ENCODE results near the gene TRIM45.
"Not testable (repeated sequence)": the region's sequence is repeated elsewhere in the genome, so short reads cannot be mapped to it uniquely, and the experiment has no call there.

Gene TRIM45, protein sequence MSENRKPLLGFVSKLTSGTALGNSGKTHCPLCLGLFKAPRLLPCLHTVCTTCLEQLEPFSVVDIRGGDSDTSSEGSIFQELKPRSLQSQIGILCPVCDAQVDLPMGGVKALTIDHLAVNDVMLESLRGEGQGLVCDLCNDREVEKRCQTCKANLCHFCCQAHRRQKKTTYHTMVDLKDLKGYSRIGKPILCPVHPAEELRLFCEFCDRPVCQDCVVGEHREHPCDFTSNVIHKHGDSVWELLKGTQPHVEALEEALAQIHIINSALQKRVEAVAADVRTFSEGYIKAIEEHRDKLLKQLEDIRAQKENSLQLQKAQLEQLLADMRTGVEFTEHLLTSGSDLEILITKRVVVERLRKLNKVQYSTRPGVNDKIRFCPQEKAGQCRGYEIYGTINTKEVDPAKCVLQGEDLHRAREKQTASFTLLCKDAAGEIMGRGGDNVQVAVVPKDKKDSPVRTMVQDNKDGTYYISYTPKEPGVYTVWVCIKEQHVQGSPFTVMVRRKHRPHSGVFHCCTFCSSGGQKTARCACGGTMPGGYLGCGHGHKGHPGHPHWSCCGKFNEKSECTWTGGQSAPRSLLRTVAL

DNA sequence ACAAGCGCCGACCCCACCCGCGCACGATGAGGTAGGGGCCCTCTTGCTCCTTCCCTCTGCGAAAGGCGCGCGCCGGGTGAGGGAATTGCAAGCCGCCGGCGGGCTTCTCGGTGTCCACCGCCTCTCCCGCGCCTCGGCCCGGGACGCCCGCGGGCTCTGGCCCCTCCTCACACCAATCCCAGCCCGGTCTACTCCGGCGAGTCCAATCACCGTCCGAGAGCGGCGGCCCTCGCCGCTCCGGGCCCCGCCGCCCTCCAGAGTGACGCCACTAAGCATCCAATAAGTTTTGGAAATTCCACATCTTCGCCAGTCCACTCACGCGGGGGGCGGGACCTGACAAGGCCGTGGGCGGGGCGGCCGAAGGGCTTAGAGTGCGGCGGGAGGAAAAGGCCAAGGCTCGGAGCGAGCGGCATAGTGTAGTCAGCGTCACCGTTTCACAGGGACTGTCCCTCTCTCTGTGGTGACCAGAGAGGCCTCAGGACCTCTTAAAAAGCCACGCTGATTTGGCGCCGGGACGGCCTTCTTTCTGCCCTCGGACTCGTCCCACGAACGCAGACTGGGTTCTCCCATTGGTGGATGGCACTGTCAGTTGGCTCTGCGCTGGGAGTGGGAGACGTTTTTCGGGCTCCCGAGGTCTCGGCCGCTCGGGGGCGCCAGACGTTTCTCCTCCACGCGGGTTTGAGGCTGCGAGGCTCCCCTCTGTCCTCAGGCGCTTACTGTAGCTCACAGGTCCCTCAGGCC, at the start of gene TRIM45:
TRIM45 (minus strand) TSS at position 161 of the 741 bp plus-strand sequence. CDS start 548 bp downstream, outside the sequence.
- peak; percentile 91 to 92 for DNase-seq

DNA sequence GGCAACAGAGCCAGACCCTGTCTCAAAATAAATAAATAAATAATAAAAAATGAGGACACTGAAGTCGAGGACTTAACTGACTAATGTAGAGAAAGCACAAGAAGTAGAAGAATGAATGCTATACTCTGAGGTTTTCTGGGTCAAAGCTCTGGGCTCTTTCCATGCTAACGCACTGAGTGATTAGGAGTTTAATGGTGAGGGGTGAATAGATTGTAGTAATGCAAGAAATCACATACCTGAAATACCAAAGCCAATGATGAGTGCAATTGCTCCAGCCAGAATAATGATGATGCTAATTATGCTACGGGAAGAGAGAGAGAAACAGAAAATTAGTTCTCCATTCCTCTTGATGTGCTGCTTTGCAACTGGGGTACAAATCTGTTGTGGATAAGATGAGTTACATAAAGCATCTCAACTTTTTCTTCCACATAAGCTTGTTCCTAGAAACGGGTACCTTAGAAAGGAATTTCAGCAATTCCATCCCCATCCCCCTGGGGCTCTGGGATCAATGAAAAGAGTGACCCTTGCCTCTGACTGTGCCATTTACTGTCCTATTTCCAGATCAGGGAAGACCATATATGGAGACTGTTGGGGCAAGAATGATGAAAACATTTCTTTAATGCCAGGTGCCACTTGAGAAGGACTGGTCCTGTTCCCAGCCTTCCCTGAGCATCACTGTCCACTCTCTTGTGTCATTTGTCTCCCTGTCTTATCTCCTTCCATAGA, 48.5 kb upstream of the TRIM45 start:
- DNase-seq: no peak

DNA sequence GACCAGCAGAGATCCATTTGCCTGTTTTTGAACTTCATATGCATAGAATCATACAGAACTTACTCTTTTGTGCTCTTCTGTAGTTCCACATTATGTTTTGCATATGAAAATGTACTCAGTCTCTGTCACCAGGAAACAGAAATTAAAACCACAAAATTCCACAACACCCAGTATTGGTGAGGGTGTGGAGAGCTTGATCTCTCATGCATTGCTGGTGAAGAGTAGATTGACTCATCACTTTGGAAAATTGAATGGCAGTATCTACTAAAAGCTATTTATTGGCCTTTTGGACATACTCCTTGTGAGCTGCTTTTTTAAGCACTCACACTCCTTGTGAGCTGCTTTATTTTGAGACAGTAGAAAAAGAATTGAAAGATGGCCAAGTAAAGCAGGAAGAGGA, 45.9 kb upstream of the TRIM45 start:
- DNase-seq: no peak

DNA sequence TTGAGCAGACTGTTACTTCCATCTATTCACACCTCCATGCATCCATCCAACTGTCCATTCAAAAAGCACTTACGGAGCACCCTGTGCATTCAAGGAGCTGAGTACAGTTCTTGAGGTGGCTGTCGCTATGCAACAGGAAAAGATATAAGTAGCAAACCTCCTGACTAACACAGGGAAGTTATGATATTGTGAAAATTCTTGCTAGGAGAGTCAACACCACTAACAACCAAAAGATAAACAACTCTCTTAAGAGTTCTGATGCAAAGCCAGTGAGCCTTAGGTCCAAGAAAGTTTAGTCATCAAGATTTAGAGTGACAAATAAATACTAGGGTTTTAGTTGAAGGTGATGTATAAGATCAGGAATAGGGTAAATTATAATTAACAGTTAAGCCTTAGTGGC, 44.5 kb upstream of the TRIM45 start:
- DNase-seq: no peak

DNA sequence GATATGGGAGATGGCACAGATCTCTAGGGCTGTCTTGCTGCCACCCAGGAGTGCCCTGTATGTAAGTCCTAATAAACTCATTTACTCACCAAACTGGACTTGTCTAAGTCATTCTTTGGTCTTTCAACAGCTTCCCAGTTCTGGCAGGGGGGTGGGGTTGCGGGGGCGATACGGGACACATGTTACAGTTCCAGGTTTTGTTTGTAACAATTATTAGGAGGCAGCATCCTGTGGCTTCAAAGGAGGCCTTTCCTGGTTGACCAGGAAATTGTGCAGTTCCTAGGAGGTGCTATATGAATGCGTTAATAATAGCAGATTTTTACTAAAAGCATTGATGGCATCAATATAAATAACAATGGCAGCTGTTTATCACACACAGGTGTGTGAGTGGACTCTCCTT, 42.7 kb upstream of the TRIM45 start:
- no peak for DNase-seq

DNA sequence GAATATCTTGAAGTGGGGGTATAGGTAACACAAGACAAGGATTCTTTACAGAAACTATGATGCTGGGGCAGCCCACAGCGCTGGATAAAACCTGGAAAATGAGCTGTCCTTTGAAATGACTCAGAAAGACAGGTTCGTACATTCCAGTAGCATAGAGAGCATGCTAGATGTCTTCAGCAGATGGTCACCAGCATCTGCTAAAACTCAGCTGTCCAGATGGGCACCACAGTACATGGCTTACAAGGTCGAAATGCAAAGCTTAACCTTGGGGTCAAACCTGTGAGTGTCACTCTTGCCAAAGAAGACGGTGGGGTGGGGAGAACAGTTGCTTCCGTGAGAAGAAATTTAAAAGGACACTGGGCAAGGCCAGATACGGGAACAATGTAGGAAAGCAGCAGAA, 41.3 kb upstream of the TRIM45 start:
- no peak for DNase-seq

DNA sequence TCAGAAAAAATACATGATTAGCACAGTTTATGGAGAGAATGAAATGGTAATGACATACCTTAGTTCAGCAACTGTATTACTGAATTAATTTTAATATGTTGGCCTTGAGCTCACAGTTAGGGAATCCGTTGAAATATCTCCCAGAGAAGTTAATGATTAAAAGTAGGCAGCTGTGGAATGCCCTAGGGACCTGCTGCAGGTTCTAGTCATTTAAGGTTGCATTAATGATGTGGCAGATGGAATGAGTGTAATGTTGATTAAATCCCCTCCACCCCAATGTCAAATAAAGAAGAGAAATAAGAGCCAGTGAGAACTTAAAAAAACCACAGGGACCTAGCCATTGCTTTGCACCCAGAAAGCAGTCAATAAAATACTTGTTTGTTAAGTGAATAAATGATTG, 40.3 kb upstream of the TRIM45 start:
- DNase-seq: no peak

DNA sequence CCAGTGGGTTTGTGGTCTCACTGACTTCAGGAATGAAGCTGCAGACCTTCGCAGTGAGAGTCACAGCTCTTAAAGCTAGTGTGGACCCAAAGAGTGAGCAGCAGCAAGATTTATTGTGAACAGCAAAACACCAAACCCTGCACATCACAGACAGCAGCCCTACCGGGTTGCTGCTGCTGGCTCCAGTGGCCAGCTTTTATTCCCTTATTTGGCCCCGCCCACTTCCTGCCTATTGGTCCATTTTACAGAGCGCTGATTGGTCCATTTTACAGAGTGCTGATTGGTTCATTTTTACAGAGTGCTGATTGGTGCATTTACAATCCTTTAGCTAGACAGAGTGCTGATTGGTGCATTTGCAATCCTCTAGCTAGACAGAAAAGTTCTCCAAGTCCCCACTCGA, 29.8 kb upstream of the TRIM45 start:
- not testable (repeated sequence) for DNase-seq

DNA sequence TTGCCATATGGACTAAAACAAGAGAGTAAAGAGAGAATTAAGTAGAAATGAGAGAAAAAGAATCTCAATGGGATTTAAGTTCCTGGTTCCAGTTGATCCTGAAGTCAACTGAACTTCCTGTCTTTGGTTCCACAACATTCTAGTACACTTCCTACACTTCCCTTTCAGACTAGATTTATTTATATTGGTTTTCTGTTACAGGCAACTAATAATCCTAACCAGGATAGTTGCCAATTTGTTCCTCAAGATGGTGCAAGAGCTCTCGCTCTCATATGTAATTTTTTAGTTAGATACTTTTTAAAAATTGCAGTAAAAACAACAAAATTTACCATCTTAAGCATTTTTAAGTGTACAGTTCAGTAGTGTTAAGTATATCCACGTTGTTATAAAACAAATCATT, 28.8 kb upstream of the TRIM45 start:
- no peak for DNase-seq

DNA sequence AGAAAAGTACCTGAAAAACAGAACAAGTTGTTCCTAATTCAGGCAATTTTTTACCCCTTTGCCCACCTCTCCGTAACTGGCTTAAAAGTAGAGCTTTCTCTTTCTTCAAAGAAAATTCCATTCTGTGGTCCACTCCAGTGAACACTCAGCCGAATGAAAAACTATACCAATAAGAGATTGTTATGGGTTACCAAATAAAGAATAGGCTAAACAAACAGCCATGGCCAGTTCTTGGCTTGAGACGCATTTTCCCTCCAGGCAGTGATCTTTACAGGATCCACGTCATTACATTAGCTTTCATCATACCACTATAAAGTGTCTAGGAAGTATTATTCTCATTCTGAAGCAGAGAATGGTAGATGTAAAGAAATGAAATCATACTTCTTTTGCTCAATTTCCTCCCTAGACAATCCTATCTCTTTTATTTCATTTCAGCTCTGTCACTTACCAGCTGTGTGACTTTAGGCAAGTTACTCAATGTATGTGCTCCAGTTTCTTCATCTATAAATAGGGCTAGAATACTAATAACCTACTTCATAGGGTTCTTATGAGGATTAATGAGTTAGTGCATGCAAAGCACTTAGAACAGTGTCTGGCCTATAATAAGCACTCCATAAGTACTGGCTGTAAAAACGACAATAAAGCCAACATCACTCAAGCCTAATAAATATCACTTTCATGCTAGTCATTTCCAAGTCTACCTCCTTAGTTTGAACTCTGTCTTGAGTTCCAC, 26.5 kb upstream of the TRIM45 start:
- DNase-seq: no peak

DNA sequence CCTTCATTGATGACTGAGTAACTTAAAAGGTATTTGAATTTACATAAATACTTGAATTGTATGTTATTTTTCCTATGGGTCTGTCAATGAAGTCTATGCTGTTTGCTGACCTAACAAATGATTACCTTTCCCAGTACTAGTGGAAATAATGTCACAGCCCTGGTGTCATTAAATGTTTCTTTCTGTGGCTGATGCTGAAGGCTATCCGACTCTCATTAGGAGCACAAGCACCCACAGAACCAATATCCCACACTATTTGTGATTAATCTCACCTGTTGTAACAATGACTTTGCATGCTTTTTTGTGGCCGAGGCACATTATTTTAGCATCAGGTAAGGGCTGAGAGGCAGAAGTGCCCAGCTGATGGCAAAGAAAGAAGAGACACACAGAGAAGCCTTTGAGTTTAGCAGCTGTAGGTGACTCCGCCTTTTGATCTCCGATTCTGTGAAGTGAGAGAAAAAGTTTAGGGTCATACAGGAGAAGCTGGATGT, 25.8 kb upstream of the TRIM45 start:
- DNase-seq: no peak

DNA sequence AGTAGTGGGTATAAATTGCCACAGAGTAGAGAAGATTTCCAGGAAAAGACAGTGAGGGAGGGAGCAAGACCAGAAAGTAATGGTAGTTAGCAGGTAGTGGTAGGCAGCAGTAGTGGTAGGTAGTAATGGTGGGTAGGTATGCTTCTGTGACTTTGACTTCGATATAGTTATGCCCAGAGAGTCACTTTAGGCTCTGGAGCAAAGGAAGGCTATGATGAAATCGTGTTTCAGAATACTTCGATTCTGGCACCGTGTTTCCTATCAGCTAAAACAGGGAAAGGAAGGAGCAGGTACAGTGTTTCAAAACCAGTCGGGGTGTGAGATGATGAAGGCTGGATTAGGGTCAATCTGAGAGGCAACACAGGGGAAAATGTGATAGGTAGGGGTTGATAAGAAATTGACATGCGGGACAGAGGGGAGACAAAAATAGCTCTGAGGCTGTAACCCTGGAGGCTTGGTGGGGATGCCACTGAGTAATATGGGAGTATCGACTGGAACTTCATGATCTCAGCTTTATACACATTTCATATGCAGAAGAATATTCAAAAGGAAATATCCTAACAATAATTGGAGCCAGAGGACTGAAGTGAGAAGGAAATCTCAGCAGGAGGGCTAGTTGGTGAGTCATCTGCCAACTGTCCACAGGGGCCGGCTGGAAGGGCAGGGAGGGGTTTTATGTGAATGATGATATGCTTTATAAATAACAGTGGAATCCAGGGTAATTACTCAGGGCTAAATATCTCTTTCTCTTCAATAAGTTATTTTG, 25.2 kb upstream of the TRIM45 start:
- DNase-seq: no peak

DNA sequence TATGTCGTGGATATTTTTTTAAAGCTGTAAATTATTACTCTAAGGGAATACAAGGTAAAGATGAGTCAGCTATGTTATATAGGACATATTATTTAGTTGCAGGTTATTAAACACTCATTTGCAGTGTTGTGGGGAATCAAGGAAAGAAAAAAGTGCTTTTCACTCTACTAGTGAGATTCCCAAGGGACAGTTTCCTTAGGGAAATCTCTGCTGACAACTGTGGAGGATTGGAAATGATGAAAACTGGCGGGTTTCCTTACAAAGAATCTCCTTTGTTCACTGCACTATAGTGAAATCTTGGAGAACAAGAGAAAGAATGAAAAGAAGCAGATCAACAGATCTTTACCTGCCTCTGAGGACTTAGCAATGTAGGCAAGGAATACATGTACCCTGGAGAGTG, 24.5 kb upstream of the TRIM45 start:
- DNase-seq: no peak

DNA sequence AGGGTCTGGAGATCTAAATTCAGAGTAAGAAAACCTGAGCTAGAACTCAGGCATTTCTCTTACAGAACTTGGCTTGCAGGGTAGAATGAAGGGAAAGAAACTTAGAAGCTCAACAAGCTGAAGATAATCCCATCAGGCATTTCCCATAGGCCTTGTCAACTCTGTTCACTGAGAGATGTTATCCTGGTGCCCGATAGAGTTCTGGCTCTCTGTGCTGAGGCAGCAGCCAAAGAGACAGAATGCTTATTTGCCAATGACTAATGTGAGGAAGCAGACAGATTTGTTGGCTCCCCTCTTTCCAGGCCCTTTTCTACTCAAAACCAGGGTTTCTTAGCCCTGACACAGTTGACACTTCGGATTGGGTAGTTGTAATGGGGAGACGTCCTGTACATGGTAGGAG, 22.3 kb upstream of the TRIM45 start:
- no peak for DNase-seq

DNA sequence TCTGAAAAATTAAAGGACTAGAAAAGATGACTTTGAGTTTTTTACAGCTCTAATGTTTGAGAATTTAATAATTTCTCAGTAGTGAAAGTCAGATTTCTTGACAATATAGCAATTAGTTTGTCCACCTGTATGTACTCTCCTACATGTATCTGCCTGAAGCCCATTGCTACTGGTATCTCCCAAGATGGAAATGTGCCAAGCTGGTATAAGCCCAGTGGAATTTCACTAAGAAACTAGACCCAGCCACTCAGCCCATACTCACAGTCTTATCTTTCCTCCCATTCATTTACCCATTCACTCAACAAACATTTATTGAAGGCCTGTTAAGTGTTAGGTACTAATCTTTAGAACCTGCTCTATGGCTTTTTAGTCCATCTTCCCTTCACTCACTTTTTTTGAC, 21.6 kb upstream of the TRIM45 start:
- DNase-seq: no peak

DNA sequence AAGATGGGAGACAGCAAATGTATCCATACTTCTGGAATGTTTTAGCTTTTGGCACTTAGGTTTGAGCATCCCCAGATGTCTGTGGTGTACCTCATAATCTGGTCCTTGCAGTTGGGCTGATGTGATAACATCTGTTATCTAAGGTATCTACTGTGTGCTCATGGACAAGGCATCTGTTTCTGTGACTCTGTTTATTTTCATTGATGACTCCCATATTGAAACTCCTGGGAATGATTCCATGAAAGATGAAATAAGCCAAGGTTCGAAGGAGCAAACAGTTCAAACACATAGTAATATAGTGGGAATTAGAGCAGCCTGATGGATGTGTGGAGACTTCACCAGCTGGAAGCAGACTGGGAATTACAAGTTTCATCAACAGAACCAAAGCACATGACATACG, 20.7 kb upstream of the TRIM45 start:
- DNase-seq: no peak

DNA sequence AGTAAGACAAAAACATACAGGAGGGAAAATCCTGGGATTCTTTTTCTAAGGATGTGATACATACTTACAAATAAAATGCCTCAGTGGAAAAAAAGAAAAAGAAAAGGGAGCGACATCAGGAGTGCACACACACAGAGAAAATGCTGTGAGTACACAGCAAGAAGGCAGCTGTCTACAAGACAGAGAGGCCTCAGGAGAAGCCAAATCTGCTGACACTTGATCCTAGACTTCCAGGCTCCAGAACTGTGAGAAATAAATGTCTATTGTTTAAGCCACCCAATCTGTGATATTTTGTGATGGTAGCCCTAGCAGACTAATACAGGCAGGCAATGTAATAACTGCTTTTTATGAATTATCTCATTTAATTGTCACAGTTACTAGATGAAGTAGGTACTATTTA, 17.0 kb upstream of the TRIM45 start:
- DNase-seq: no peak

DNA sequence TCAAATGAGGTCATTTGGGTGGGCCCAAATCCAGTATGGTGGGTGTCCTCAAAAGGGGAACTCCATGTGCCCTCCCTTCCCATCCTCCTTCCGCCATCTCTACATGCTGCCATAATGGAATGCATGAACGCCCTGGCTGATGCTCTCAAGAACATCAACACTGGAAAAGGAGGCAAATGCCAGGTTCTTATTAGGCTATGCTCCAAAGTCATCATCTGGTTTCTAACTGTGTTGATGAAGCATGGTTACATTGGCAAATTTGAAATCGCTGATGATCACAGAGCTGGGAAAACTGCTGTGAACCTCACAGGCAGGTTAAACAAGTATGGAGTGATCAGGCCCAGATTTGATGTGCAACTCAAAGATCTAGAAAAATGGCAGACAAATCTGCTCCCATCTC, 16.6 kb upstream of the TRIM45 start:
- no peak for DNase-seq

DNA sequence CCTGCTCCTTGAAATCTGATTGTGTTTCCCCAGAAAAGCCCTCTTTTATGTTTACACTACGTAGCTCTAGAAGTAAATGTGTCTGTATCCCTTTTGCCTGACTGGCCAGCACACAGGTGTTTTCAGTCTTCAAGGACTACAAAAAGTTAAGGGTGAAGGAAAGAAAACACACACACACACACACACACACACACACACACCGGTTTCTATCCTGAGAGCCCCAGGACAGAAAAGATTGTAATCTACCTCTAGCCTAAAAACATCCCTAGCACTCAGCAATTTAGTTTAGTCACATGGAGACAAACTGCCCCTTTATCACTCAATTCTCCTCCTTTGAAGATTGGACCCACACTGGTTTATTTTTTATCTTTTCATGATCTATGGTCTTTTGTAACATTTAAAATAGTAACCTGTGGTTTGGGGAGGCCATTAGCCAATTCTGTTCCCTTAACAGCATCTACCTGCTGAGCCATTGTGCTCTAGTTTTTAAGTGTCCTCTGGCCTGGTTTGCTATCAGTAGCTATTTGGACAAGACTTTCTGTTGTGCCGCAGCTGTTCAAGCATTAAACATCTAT, 15.8 kb upstream of the TRIM45 start:
- no peak for DNase-seq

DNA sequence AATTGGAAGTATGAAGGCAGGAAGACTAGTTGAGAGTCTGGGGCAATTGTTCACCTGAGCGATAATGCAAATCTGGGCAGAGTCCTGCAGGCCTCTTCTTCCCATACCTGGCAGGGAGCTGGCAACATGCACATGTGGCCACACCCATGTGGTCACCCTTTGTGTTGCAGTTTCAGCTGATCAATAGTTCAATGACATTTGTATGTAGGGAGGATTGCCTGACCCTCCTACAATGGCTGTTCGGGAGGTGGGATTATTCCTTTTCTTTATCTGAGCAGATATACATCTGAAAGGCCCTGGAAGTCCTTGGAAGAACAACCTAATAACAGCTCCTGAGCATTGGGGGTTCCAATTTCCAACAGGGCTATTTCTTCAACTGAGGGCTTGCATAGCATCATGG, 15.2 kb upstream of the TRIM45 start:
- no peak for DNase-seq

DNA sequence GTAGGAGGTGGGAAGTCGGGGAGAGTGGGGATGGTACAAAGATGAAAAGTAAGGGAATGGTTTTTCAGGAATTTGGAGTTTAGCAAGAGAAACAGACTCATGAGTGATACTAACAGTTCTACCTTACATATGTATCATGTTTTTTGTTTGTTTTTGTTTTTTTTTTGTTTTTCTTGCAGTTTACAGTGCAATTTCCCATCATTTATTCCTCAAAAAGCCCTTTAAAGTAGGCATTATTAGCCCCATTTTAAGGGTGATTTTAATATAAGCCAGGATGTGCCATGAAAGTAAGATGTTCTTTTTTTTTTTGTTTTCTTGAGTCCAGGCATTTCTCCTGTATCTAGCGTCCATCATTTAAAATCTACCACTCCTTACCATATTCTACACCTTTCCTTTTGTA, 13.8 kb upstream of the TRIM45 start:
- no peak for DNase-seq

Measured in NCI-H187 (cell line).